HEK293 (cell line): ENCODE data around the gene TMEM106A.

ENCODE experiments used
- CTCF ChIA-PET: fragments of 350-600 bp; formaldehyde crosslinking; extraction: SDS; loops from one replicate; lab custom pipeline; 2021; ENCODE audit warnings: antibody characterized with exemption; lab: Yijun Ruan, JAX
- POLR2A ChIA-PET: fragments of 300-600 bp; formaldehyde crosslinking; extraction: SDS; loops from one replicate; lab custom pipeline; 2020; ENCODE audit warnings: antibody characterized with exemption, inconsistent platforms; lab: Yijun Ruan, JAX
- H3K27ac ChIP-seq: fragments of 200-500 bp; sonication (Bioruptor generic); 2 replicates; pipeline ENCODE4 v1.5.1; 2014; ENCODE audit warnings: low read depth, low read length, control low read depth, inconsistent platforms; ENCODE audit errors: extremely low read depth
- H3K36me3 ChIP-seq, 2 experiments: fragments of 200-500 bp in 1 of 2; sonication (Bioruptor generic) in 1 of 2; 1 replicate in 1 of 2; 2 replicates in 1 of 2; pipeline ENCODE4 v1.5.1; 2014 to 2017; ENCODE audit warnings: inconsistent platforms in 2 of 2, low read length in 2 of 2; ENCODE audit not compliant: control insufficient read depth in 2 of 2, insufficient read depth in 1 of 2
- H3K4me1 ChIP-seq: fragments of 200-500 bp; sonication (Bioruptor generic); 2 replicates; pipeline ENCODE4 v1.5.1; 2014; ENCODE audit warnings: mild to moderate bottlenecking, low read length, inconsistent platforms; ENCODE audit not compliant: control insufficient read depth, insufficient read depth
- H3K4me3 ChIP-seq: 2 replicates; pipeline ENCODE4 v1.5.1; 2011; ENCODE audit warnings: low read depth, mild to moderate bottlenecking, control low read depth, low read length, moderate library complexity
- H3K9me3 ChIP-seq: fragments of 200-500 bp; sonication (Bioruptor generic); 2 replicates; pipeline ENCODE4 v1.5.1; 2014; ENCODE audit warnings: low read depth, low read length, inconsistent platforms; ENCODE audit not compliant: control insufficient read depth, insufficient read depth
- ATF2 ChIP-seq: fragments of 450-650 bp; formaldehyde crosslinking; IDR thresholded peaks from 2 replicates; pipeline ENCODE4 v1.5.1; 2016; ENCODE audit warnings: missing biosample characterization, missing genetic modification characterization, low read depth
- EGR2 ChIP-seq: fragments of 450-650 bp; formaldehyde crosslinking; IDR thresholded peaks from 2 replicates; pipeline ENCODE4 v1.5.1; 2016; ENCODE audit warnings: low read depth, missing biosample characterization, missing genetic modification characterization
- ELK4 ChIP-seq: IDR thresholded peaks from 2 replicates; pipeline ENCODE4 v1.6.1; 2011; ENCODE audit warnings: mild to moderate bottlenecking, low read depth, low read length, borderline replicate concordance
- GFI1B ChIP-seq: fragments of 450-650 bp; formaldehyde crosslinking; IDR thresholded peaks from 2 replicates; pipeline ENCODE4 v1.5.1; 2016; ENCODE audit warnings: missing biosample characterization, missing genetic modification characterization
- HOXD13 ChIP-seq: sonication (generic); formaldehyde crosslinking; IDR thresholded peaks from 2 replicates; pipeline ENCODE4 v1.8.0; 2022; ENCODE audit warnings: missing genetic modification reagents, borderline replicate concordance
- KLF1 ChIP-seq: fragments of 450-650 bp; formaldehyde crosslinking; IDR thresholded peaks from 2 replicates; pipeline ENCODE4 v1.5.1; 2016; ENCODE audit warnings: missing biosample characterization, missing genetic modification characterization
- KLF9 ChIP-seq: fragments of 450-650 bp; formaldehyde crosslinking; IDR thresholded peaks from 2 replicates; pipeline ENCODE4 v1.5.1; 2016; ENCODE audit warnings: missing biosample characterization, missing genetic modification characterization, low read depth
- ZBTB17 ChIP-seq: fragments of 450-650 bp; formaldehyde crosslinking; IDR thresholded peaks from 2 replicates; pipeline ENCODE4 v1.5.1; 2016; ENCODE audit warnings: missing biosample characterization, missing genetic modification characterization
- ZFHX2 ChIP-seq: fragments of 450-650 bp; formaldehyde crosslinking; conservative IDR thresholded peaks from 2 replicates; pipeline ENCODE4 v1.5.1; 2016; ENCODE audit warnings: missing biosample characterization, missing genetic modification characterization
- ZFP69B ChIP-seq: fragments of 450-650 bp; formaldehyde crosslinking; IDR thresholded peaks from 2 replicates; pipeline ENCODE4 v1.5.1; 2016; ENCODE audit warnings: missing biosample characterization, missing genetic modification characterization
- ZNF16 ChIP-seq: fragments of 450-650 bp; formaldehyde crosslinking; IDR thresholded peaks from 2 replicates; pipeline ENCODE4 v1.5.1; 2016; ENCODE audit warnings: low read depth, missing biosample characterization, missing genetic modification characterization
- ZNF292 ChIP-seq: fragments of 450-650 bp; formaldehyde crosslinking; IDR thresholded peaks from 2 replicates; pipeline ENCODE4 v1.5.1; 2016; ENCODE audit warnings: low read depth, missing biosample characterization, missing genetic modification characterization, borderline replicate concordance
- ZNF423 ChIP-seq: fragments of 450-650 bp; formaldehyde crosslinking; IDR thresholded peaks from 2 replicates; pipeline ENCODE4 v1.5.1; 2016; ENCODE audit warnings: missing biosample characterization, missing genetic modification characterization
- ZNF624 ChIP-seq: fragments of 450-650 bp; formaldehyde crosslinking; IDR thresholded peaks from 2 replicates; pipeline ENCODE4 v1.5.1; 2017; ENCODE audit warnings: missing biosample characterization, missing genetic modification characterization
- ZNF664 ChIP-seq: fragments of 450-650 bp; formaldehyde crosslinking; IDR thresholded peaks from 2 replicates; pipeline ENCODE4 v1.5.1; 2016; ENCODE audit warnings: missing biosample characterization, missing genetic modification characterization
- ZNF704 ChIP-seq: fragments of 450-650 bp; formaldehyde crosslinking; IDR thresholded peaks from 2 replicates; pipeline ENCODE4 v1.5.1; 2016; ENCODE audit warnings: missing biosample characterization, missing genetic modification characterization
- ZNF792 ChIP-seq: fragments of 450-650 bp; formaldehyde crosslinking; IDR thresholded peaks from 2 replicates; pipeline ENCODE4 v1.5.1; 2016; ENCODE audit warnings: missing biosample characterization, missing genetic modification characterization
- ZSCAN30 ChIP-seq: fragments of 450-650 bp; IDR thresholded peaks from 2 replicates; pipeline ENCODE4 v1.5.1; 2018; ENCODE audit warnings: missing biosample characterization, mild to moderate bottlenecking, missing genetic modification characterization, moderate library complexity

The TMEM106A gene

GRCh38 chr17:43217614-43218087 is 6.0 kb downstream of the TMEM106A start:
- ChIA-PET POLR2A (interaction anchor here (2.4 kb wide), 2 partner anchors 17 to 98 kb away, joined by 6 to 14 read pairs; no protein-coding TSS in a partner anchor), CTCF (interaction anchor here (0.6 to 1.0 kb wide), 4 partner anchors 13 to 287 kb away, joined by 3 read pairs; no protein-coding TSS in a partner anchor)
- Histone ChIP-seq H3K36me3 (peaks cover 0 to 43% of the 10 kb centered on the region in 2 experiments; a peak in 2 of 3 replicates), H3K4me3 (no peak overlapping the region), H3K9me3 (no peaks in the 10 kb centered on the region), H3K27ac (no peak overlapping the region), H3K4me1 (no peaks in the 10 kb centered on the region)
- TF ChIP-seq ZSCAN30 (tag by site-specific recombination), result no peak

- H3K4me3 ChIP-seq, result no peak overlapping the region
- CTCF ChIA-PET, result interaction anchor here (0.8 kb wide), 1 partner anchor 91 kb away, joined by 5 read pairs; no protein-coding TSS in a partner anchor
- peaks cover 0 to 30% of the 10 kb centered on the region in 2 experiments; a peak in 2 of 3 replicates for H3K36me3 ChIP-seq
- H3K27ac ChIP-seq, result no peak overlapping the region
- no peaks in the 10 kb centered on the region for H3K9me3 ChIP-seq
- no peaks in the 10 kb centered on the region for H3K4me1 ChIP-seq
- POLR2A ChIA-PET, result interaction anchor here (0.6 kb wide), 1 partner anchor 91 kb away, joined by 7 read pairs; no protein-coding TSS in a partner anchor
- TF ChIP-seq ZFP69B (tag by site-specific recombination) (no peak), ZNF292 (tag by site-specific recombination) (no peak), EGR2 (tag by site-specific recombination) (no peak), KLF1 (tag by site-specific recombination) (no peak), ZNF16 (tag by site-specific recombination) (no peak), ZNF624 (no peak), ZNF423 (tag by site-specific recombination) (no peak), HOXD13 (CRISPR knock-in tag) (no peak), GFI1B (no peak), KLF9 (tag by site-specific recombination) (no peak), ZFHX2 (tag by site-specific recombination) (no peak), ELK4 (no peak), ZNF704 (tag by site-specific recombination) (no peak), ZNF664 (tag by site-specific recombination) (no peak)
These were observed 7.3 kb downstream of the TMEM106A start for GRCh38 chr17:43219001-43219400.

- H3K36me3 ChIP-seq, result peaks cover 0 to 29% of the 10 kb centered on the region in 2 experiments; a peak in 2 of 3 replicates
- H3K4me3 ChIP-seq, result no peak overlapping the region
- H3K27ac ChIP-seq, result no peak overlapping the region
- no peaks in the 10 kb centered on the region for H3K9me3 ChIP-seq
- no peaks in the 10 kb centered on the region for H3K4me1 ChIP-seq
- no peak for TF ChIP-seq ZNF792 (tag by site-specific recombination)
- TF ChIP-seq ZBTB17 (tag by site-specific recombination), result no peak
- TF ChIP-seq ATF2 (tag by site-specific recombination), result no peak
- CTCF ChIA-PET, result no interaction called here
- POLR2A ChIA-PET, result interaction anchor here (1.3 kb wide), 1 partner anchor 96 kb away, joined by 8 read pairs; no protein-coding TSS in a partner anchor
These were observed 8.2 kb downstream of the TMEM106A start for GRCh38 chr17:43219746-43220380.
